SH-SY5Y (cell line): ENCODE data around the gene SDSL.

Experiments used
- GATA2 ChIP-seq: IDR thresholded peaks from 2 replicates; pipeline ENCODE4 v1.6.1; 2011; ENCODE audit warnings: mild to moderate bottlenecking, low read depth, low read length
- GATA3 ChIP-seq: IDR thresholded peaks from 2 replicates; pipeline ENCODE4 v1.6.1; 2011; ENCODE audit warnings: low read depth, mild to moderate bottlenecking, low read length, moderate library complexity

- no peak for TF ChIP-seq GATA3
- TF ChIP-seq GATA2 = no peak
Observed at GRCh38 chr12:113422886-113423669, 898 bp downstream of the SDSL start.
